HUES6 (cell line): ENCODE results near the gene AKT3.

Experiments used
- H3K27ac ChIP-seq: 2 replicates; pipeline ENCODE4 v1.7.0; 2013; ENCODE audit warnings: low read depth, mild to moderate bottlenecking, low read length, inconsistent platforms
- H3K27me3 ChIP-seq: 2 replicates; pipeline ENCODE4 v1.6.1; 2013; ENCODE audit warnings: low read length; ENCODE audit not compliant: control insufficient read depth, insufficient read depth
- H3K36me3 ChIP-seq: 2 replicates; pipeline ENCODE4 v1.6.1; 2013; ENCODE audit warnings: low read length; ENCODE audit not compliant: control insufficient read depth, insufficient read depth
- H3K4me1 ChIP-seq: 2 replicates; pipeline ENCODE4 v1.6.1; 2013; ENCODE audit warnings: low read length; ENCODE audit not compliant: control insufficient read depth, insufficient read depth
- H3K4me3 ChIP-seq: 2 replicates; pipeline ENCODE4 v1.5.1; 2013; ENCODE audit warnings: low read depth, low read length
- H3K9ac ChIP-seq: one replicate; pipeline ENCODE4 v1.6.1; 2013; ENCODE audit warnings: mild to moderate bottlenecking, low read length
- H3K9me3 ChIP-seq: 2 replicates; pipeline ENCODE4 v1.6.1; 2013; ENCODE audit warnings: low read depth, low read length; ENCODE audit not compliant: control insufficient read depth, insufficient read depth

Gene AKT3

DNA sequence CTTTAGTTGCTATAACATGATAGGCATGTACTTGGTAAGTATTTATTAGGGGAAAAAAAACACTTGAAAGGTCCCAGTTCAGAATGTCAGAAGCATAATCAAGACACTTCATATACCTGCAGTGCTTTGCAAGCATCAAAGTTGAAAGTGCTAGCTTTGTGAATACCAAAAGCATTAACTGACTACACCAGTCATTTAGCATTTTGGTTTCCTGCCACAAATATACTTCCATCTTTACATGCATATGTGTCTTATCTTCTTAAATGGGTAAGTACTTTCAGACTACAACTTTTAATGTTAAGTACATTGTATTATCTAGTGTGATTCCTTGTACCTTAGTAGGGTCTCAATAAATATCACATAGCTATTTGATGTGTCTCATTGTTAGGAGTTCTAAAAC, 43.7 kb downstream of the AKT3 start:
- Histone ChIP-seq H3K4me3 (no peak overlapping the region), H3K27ac (no peak overlapping the region), H3K27me3 (no peaks in the 10 kb centered on the region), H3K4me1 (no peaks in the 10 kb centered on the region), H3K36me3 (no peaks in the 10 kb centered on the region), H3K9ac (no peak overlapping the region), H3K9me3 (peaks cover 12% of the 10 kb centered on the region)

DNA sequence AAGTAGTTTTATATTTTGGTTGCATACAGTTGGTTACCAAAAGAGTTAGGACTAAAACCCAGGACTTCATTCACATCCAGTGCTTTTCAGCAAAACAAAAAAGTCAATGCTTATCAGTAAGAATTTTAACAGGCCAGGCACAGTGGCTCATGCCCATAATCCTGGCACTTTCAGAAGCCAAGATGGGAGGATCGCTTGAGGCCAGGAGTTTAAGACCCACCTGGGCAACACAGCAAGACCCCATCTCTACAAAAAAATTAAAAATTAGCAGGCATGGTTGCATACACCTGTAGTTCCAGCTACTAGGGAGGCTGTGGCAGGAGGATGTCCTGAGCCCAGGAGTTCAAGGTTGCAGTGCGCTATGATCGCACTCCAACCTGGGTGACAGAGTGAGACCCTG, 47.3 kb downstream of the AKT3 start:
- Histone ChIP-seq H3K4me3 (no peak overlapping the region), H3K27ac (no peak overlapping the region), H3K9ac (no peak overlapping the region), H3K9me3 (peaks cover 12% of the 10 kb centered on the region), H3K36me3 (no peaks in the 10 kb centered on the region), H3K4me1 (no peaks in the 10 kb centered on the region), H3K27me3 (no peaks in the 10 kb centered on the region)

DNA sequence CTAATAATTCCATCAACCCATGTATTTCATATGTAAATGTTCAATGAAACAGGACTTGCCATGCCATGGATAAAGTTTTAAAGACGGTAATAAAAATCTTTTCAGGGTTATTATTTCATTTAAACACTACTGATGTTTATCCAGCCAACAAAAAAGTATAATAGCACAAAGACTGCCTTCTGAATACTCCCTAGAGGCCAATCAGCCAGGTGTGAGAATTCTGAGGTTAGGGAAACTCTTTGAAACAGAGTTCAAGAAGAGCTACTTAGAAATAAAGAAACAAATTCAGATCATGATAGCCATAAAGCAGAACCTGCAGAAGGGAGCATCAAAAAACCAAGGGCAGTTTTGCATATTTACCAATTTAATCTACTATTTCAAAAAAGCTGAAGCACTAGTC, 48.7 kb downstream of the AKT3 start:
- Histone ChIP-seq H3K9me3 (peaks cover 1% of the 10 kb centered on the region; the same call in 1 of the 2 replicates), H3K27ac (no peak overlapping the region), H3K27me3 (no peaks in the 10 kb centered on the region), H3K36me3 (no peaks in the 10 kb centered on the region), H3K4me3 (no peak overlapping the region), H3K9ac (no peak overlapping the region), H3K4me1 (no peaks in the 10 kb centered on the region)

DNA sequence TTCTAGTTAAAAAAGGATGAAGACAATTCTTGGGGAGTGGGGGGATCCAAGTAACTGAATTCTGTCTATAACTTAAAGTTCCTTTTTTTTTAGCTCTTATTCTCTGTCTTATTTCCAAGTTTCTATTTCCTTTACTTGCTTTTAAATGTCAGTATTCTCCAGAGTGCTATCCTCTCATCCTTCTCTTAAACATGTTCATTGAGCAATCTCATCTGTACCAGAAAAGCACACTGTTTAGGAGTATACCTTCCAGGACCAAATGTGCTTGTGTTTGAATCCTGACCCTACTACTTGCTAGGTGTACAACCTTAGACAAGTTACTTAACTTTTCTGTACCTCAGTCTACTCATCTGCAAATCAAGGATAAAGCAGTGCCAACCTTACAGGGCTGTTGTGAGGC, 50.1 kb downstream of the AKT3 start:
- Histone ChIP-seq H3K4me3 (no peak overlapping the region), H3K9ac (no peak overlapping the region), H3K27ac (no peak overlapping the region), H3K4me1 (no peaks in the 10 kb centered on the region), H3K9me3 (no peaks in the 10 kb centered on the region), H3K27me3 (no peaks in the 10 kb centered on the region), H3K36me3 (no peaks in the 10 kb centered on the region)

DNA sequence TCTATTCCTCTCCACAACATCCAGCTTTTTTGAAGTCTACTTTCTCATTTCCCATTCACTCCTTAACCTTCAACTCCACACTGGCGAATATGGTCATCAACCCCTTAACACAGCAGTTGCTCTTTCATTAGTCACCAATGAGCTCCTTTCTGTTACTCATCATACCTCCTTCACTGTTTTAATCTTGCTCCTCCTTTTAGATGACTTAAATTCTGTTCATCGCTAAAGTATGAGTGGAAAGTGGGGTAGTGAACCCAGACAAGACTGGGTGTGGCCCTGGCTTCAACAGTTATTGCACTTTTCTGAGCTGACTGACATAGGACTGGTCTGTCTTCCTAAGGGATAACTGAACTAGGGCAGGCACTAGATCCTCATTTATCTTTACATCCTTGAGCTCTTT, 51.3 kb downstream of the AKT3 start:
- H3K9ac ChIP-seq = no peak overlapping the region
- no peaks in the 10 kb centered on the region for H3K4me1 ChIP-seq
- no peaks in the 10 kb centered on the region for H3K27me3 ChIP-seq
- H3K36me3 ChIP-seq = no peaks in the 10 kb centered on the region
- no peaks in the 10 kb centered on the region for H3K9me3 ChIP-seq
- H3K27ac ChIP-seq = no peak overlapping the region
- no peak overlapping the region for H3K4me3 ChIP-seq

DNA sequence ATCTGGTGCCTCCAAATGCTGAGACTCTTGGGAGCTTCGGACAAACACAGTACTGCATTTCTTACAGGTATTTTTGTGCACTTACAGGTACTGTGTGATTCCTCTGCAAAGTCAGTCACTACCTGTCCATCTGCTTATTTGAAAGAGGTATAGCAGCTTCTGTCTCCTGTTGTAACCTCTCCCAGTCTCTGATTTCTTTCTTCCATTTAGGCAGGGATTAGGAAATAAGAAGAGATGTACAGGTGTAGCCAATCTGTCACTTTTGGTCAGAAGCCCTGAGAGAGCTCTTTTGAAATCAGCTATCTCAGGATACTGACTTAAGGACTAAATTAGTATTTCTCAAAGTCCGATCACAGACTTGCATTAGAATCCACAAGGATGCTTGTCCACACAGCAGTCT, 54.0 kb downstream of the AKT3 start:
- Histone ChIP-seq H3K9me3 (no peaks in the 10 kb centered on the region), H3K27ac (no peak overlapping the region), H3K4me1 (peaks cover 12% of the 10 kb centered on the region)

DNA sequence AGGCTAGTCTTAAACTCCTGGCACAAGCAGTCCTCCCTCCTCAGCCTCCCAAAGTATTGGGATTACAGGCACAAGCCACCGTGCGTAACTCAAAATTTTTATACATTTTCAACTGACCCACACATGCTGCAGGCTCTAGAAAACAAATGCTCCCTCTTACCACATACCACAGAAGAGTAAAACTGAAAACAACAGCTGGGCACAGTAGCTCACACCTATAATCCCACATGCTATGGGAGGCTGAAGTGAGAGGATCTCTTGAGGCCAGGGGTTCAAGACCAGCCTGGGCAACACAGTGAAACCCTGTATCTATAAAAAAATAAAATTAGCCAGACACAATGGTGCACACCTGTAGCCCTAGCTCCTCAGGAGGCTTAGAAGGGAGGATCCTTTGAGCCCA, 56.7 kb downstream of the AKT3 start:
- Histone ChIP-seq H3K36me3 (no peaks in the 10 kb centered on the region), H3K4me3 (no peak overlapping the region), H3K4me1 (peaks cover 12% of the 10 kb centered on the region), H3K27ac (no peak overlapping the region), H3K27me3 (no peaks in the 10 kb centered on the region), H3K9me3 (no peaks in the 10 kb centered on the region), H3K9ac (no peak overlapping the region)

More for the DNA sequence above, 54.0 kb downstream of the AKT3 start:
- H3K4me3 ChIP-seq = no peak overlapping the region
- no peaks in the 10 kb centered on the region for H3K27me3 ChIP-seq
- no peaks in the 10 kb centered on the region for H3K36me3 ChIP-seq
- no peak overlapping the region for H3K9ac ChIP-seq

DNA sequence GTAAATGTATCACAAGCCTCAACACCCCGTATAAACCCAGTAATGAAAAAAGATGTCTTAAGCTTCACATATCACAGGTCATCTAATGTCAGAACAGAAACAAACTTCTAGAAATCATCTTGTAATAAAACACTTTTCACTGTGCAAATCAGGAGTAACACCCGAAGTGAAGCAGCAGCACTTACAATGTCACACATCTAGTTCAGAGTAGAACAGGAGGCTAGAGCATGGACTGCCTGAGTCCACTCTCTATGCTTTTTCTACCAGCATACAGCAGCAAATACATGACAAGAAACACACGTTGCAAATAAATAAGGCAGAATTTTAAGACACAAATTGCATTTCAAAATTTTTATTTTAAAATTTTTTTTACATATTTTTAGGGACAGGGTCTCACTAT, 57.2 kb downstream of the AKT3 start:
- Histone ChIP-seq H3K4me1 (peaks cover 12% of the 10 kb centered on the region), H3K9me3 (no peaks in the 10 kb centered on the region), H3K27ac (no peak overlapping the region), H3K4me3 (no peak overlapping the region), H3K9ac (no peak overlapping the region), H3K36me3 (no peaks in the 10 kb centered on the region), H3K27me3 (no peaks in the 10 kb centered on the region)

DNA sequence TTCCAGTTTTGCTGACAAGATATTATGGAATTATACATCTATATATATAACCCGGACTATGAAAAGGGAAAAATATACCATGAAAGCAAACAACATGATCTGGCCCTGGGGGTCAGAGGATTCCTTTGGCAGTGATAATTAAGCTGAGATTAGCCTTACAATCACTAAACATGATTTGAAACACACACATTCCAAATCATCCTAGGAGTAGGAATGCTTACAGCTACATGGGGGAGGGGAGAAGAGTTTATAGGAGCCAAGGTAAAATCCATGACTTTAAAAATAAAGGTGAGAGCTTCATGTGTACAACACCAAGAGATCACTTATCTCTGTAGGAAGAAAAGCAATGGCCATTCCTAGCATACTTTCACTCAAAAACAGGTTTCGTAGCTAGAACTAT, 57.6 kb downstream of the AKT3 start:
- no peaks in the 10 kb centered on the region for H3K36me3 ChIP-seq
- no peak overlapping the region for H3K9ac ChIP-seq
- H3K27ac ChIP-seq = no peak overlapping the region
- H3K9me3 ChIP-seq = no peaks in the 10 kb centered on the region
- peaks cover 12% of the 10 kb centered on the region for H3K4me1 ChIP-seq
- no peaks in the 10 kb centered on the region for H3K27me3 ChIP-seq
- H3K4me3 ChIP-seq = no peak overlapping the region

DNA sequence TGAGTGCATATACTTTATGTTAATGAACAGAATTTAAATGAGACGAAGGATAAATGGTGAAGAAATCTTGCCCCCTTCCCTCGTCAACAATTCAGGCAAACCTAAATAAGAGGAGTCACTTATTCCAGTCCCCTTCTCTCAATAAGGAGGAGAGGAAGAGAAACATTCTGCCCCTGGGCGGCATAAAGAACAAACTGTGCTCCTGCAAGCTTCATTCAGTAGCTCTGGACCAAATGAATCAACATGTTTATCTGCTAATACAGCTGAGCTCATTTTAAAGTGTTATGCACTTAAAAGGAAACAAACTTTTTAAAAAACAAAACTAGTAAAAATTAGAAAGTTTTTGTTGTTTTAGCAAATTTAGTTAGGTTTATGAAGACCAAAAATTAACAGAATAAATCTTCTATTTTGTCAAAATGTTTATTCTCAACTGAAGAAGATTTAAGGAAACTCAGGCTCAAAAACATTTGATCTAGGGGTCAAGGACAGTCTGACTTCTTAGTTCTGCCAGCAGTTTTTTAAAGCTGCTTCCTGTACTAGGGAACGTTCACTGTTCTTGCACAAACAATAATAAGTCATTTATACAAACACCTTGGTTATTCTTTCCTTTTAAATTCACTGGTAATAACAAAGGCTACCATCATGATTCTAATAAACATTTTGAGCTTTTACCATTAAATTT, 58.3 kb downstream of the AKT3 start:
- no peak overlapping the region for H3K4me3 ChIP-seq
- no peaks in the 10 kb centered on the region for H3K27me3 ChIP-seq
- no peak overlapping the region for H3K9ac ChIP-seq

DNA sequence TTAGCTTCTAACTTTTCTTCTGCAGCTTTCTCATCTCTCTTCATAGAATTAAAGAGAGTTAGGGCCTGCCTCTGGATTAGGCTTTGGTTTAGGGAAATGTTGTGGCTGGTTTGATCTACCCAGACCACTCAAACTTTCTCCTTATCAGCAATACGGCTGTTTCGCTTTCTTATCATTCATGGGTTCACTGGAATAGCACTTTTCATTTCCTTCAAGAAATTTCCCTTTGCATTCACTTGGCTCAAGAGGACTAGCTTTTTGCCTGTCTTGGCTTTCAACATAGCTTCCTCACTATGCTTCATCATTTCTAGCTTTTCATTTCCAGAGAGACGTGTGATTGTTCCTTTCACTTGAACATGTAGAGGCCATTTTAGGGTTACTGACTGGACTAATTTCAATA, 59.6 kb downstream of the AKT3 start:
- Histone ChIP-seq H3K4me3 (no peak overlapping the region), H3K27ac (no peak overlapping the region), H3K9ac (no peak overlapping the region), H3K4me1 (peaks cover 12% of the 10 kb centered on the region), H3K9me3 (no peaks in the 10 kb centered on the region), H3K27me3 (no peaks in the 10 kb centered on the region), H3K36me3 (no peaks in the 10 kb centered on the region)

More for the DNA sequence above, 58.3 kb downstream of the AKT3 start:
- Histone ChIP-seq H3K4me1 (peaks cover 12% of the 10 kb centered on the region), H3K9me3 (no peaks in the 10 kb centered on the region), H3K27ac (no peak overlapping the region), H3K36me3 (no peaks in the 10 kb centered on the region)

DNA sequence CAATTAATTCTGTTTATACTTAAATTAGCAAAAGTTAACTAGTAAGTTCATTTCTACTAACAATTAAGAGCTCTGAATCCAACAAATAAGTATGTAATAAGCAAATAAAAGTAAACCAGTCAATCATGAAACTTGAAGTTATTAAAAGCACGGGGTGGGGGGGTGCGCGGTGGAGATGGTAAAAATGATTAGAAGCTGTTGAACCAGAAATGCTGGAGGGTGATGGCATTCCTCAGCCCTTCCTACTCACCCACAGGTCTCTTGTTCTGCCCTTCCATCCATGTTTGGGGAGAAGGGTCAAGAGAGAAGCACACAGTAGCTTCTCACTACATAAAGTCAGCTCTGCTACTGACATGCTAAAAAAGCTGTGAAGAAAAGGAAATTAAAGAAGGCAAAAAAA, 63.5 kb downstream of the AKT3 start:
- Histone ChIP-seq H3K9ac (no peak overlapping the region), H3K9me3 (no peaks in the 10 kb centered on the region), H3K4me3 (no peak overlapping the region), H3K4me1 (0 out of 2 replicates have a peak, but pooled peaks cover 2% of the 10 kb centered on the region), H3K27me3 (no peaks in the 10 kb centered on the region), H3K27ac (no peak overlapping the region), H3K36me3 (no peaks in the 10 kb centered on the region)
